ENCODE measurements around the gene RNF44. TPM values are rescaled to one million over a fixed set of nuclear protein-coding genes. Genes with fewer than 3 reads are reported as not detected.

Gene RNF44
- total and polyA plus RNA-seq, 2 donors (not counting 3 experiments of a cell fraction or from before 2014, with no cell fraction given): 19.8 to 50.2 TPM

- H3K9ac ChIP-seq (replicated peaks; ENCODE audit: extremely low read depth, insufficient read depth, low read length): no peak overlapping the region
- no peak overlapping the region for H2AFZ ChIP-seq (ENCODE audit: low read depth, low read length)
- H3K27me3 ChIP-seq (ENCODE audit: control insufficient read depth in 2 of 2, insufficient read depth in 2 of 2, low read length in 2 of 2): no peaks in the 10 kb centered on the region
- intact Hi-C loops (cut with micrococcal nuclease): no loop called here
- no peak overlapping the region for H3K4me2 ChIP-seq (ENCODE audit: insufficient read depth, low read length)
- DNase-seq (ENCODE audit: low read depth, low spot score): no peak
- no peak overlapping the region for H3K27ac ChIP-seq (ENCODE audit: insufficient read depth, low read depth, low read length)
- no peaks in the 10 kb centered on the region for H3K4me1 ChIP-seq (ENCODE audit: control insufficient read depth, extremely low read depth, insufficient read depth, low read length)
- H3K4me3 ChIP-seq (replicated peaks in 1 of 3; ENCODE audit: insufficient read depth in 1 of 3, low read depth in 1 of 3, low read length in 3 of 3): no peak overlapping the region
- no peaks in the 10 kb centered on the region for H3K9me1 ChIP-seq (replicated peaks; ENCODE audit: control insufficient read depth, extremely low read depth, insufficient read depth, low read length)
- no TSS peak for BruUV-seq (replicated peaks)
- no peaks in the 10 kb centered on the region for H3K79me2 ChIP-seq (ENCODE audit: control insufficient read depth, insufficient read depth, low read length)
- no peak for FAIRE-seq
- TF ChIP-seq CTCF (IDR thresholded peaks at IDR 0.05; ENCODE audit: extremely low read depth in 1 of 2, insufficient read depth in 1 of 2, low read depth in 1 of 2, low read length in 2 of 2) (no peak), GATA2 (IDR thresholded peaks at IDR 0.05; ENCODE audit: insufficient read depth, insufficient read length, low read depth, low read length) (no peak), MAX (IDR thresholded peaks at IDR 0.05; ENCODE audit: insufficient read depth, insufficient read length) (no peak)
- POLR2A ChIA-PET: no interaction called here
- H3K36me3 ChIP-seq (ENCODE audit: control insufficient read depth in 2 of 2, extremely low read depth in 1 of 2, insufficient read depth in 2 of 2, low read length in 2 of 2): no peaks in the 10 kb centered on the region
- H3K9me3 ChIP-seq (replicated peaks; ENCODE audit: control insufficient read depth, insufficient read depth, low read length): no peaks in the 10 kb centered on the region
- dilution Hi-C loops (cut with MboI; ENCODE audit: extremely low pct_ligation_motif_present, low sequenced_read_pairs): no loop called here
- no peaks in the 10 kb centered on the region for H4K20me1 ChIP-seq (replicated peaks; ENCODE audit: control insufficient read depth, extremely low read depth, insufficient read depth, low read length)
- CTCF ChIA-PET: interaction anchor here (1.3 kb wide), 1 partner anchor 24 kb away, joined by 3 read pairs; no protein-coding TSS in a partner anchor
Measured at GRCh38 chr5:176549871-176550270, 12.7 kb upstream of the RNF44 start.

GRCh38 chr5:176548967-176549444, 11.8 kb upstream of the RNF44 start, which contains the start of gene CDHR2:
Gene CDHR2 (plus strand): TSS chr5:176549342. CDS start chr5:176565353, 16,011 bp downstream.
- POLR2A ChIA-PET: interaction anchor here (0.6 kb wide), 1 partner anchor 71 kb away, joined by 7 read pairs; no protein-coding TSS in a partner anchor
- Histone ChIP-seq H3K27me3 (ENCODE audit: control insufficient read depth in 2 of 2, insufficient read depth in 2 of 2, low read length in 2 of 2) (no peaks in the 10 kb centered on the region), H3K4me1 (ENCODE audit: control insufficient read depth, extremely low read depth, insufficient read depth, low read length) (peaks cover 1% of the 10 kb centered on the region), H3K9me3 (replicated peaks; ENCODE audit: control insufficient read depth, insufficient read depth, low read length) (no peaks in the 10 kb centered on the region), H4K20me1 (replicated peaks; ENCODE audit: control insufficient read depth, extremely low read depth, insufficient read depth, low read length) (no peaks in the 10 kb centered on the region), H3K79me2 (ENCODE audit: control insufficient read depth, insufficient read depth, low read length) (no peaks in the 10 kb centered on the region), H2AFZ (ENCODE audit: low read depth, low read length) (no peak within 1 kb of the TSS), H3K9ac (replicated peaks; ENCODE audit: extremely low read depth, insufficient read depth, low read length) (no peak within 1 kb of the TSS), H3K9me1 (replicated peaks; ENCODE audit: control insufficient read depth, extremely low read depth, insufficient read depth, low read length) (no peaks in the 10 kb centered on the region), H3K36me3 (ENCODE audit: control insufficient read depth in 2 of 2, extremely low read depth in 1 of 2, insufficient read depth in 2 of 2, low read length in 2 of 2) (no peaks in the 10 kb centered on the region), H3K4me2 (ENCODE audit: insufficient read depth, low read length) (no peak within 1 kb of the TSS), H3K27ac (ENCODE audit: insufficient read depth, low read depth, low read length) (no peak within 1 kb of the TSS), H3K4me3 (replicated peaks in 1 of 3; ENCODE audit: insufficient read depth in 1 of 3, low read depth in 1 of 3, low read length in 3 of 3) (no peak within 1 kb of the TSS)
- dilution Hi-C loops (cut with MboI; ENCODE audit: extremely low pct_ligation_motif_present, low sequenced_read_pairs) (no loop called here), intact Hi-C loops (cut with micrococcal nuclease) (no loop called here)
- no peak for FAIRE-seq
- CTCF ChIA-PET: interaction anchor here (1.3 kb wide), 1 partner anchor 25 kb away, joined by 3 read pairs; no protein-coding TSS in a partner anchor
- no peak for TF ChIP-seq POLR2AphosphoS5 (IDR thresholded peaks at IDR 0.05; ENCODE audit: insufficient read depth, low read depth, low read length)
- no peak for TF ChIP-seq GATA2 (IDR thresholded peaks at IDR 0.05; ENCODE audit: insufficient read depth, insufficient read length, low read depth, low read length)
- TF ChIP-seq POLR2A (IDR thresholded peaks at IDR 0.05; ENCODE audit: low read depth, low read length): no peak
- TF ChIP-seq MYC (IDR thresholded peaks at IDR 0.05; ENCODE audit: low read depth, low read length): no peak
- TF ChIP-seq EZH2 (IDR thresholded peaks at IDR 0.05; ENCODE audit: borderline replicate concordance, low read depth, low read length, severe bottlenecking): no peak
- no peak for TF ChIP-seq JUN (IDR thresholded peaks at IDR 0.05; ENCODE audit: borderline replicate concordance, insufficient read depth, insufficient read length, low read depth)
- TF ChIP-seq CTCF (IDR thresholded peaks at IDR 0.05; ENCODE audit: extremely low read depth in 1 of 2, insufficient read depth in 1 of 2, low read depth in 1 of 2, low read length in 2 of 2): no peak
- TF ChIP-seq FOS (IDR thresholded peaks at IDR 0.05; ENCODE audit: borderline replicate concordance, insufficient read depth, low read length): no peak
- no peak for TF ChIP-seq MAX (IDR thresholded peaks at IDR 0.05; ENCODE audit: insufficient read depth, insufficient read length)
- no peak for DNase-seq (ENCODE audit: low read depth, low spot score)
- BruUV-seq (replicated peaks): no TSS peak
